Fibroblast of villous mesenchyme (primary cell): ENCODE results near the gene GPR62. TPM values are rescaled to one million over a fixed set of nuclear protein-coding genes. Genes with fewer than 3 reads are reported as not detected.

Experiments
- DNase-seq: peaks from one replicate; pipeline ENCODE4 v3.0.0-alpha.2; 2010; ENCODE audit warnings: low read depth
- H3K4me3 ChIP-seq: 2 replicates; pipeline ENCODE4 v1.5.1; 2011; ENCODE audit warnings: low read depth, mild to moderate bottlenecking, low read length
- CTCF ChIP-seq: IDR thresholded peaks from 2 replicates; pipeline ENCODE4 v1.5.1; 2012; ENCODE audit warnings: low read depth, mild to moderate bottlenecking, low read length; ENCODE audit not compliant: insufficient read depth
- total RNA-seq: library from RNA; depleted of rRNA; stranded (reverse); fragments of >200 nt; gene quantifications from 2 replicates; pipeline ENCODE4 v1.2.3, GENCODE V29; 2012

Gene GPR62
- total RNA-seq, 1 donor, result under 0.01 TPM

- peak overlapping the region; percentile 70 for H3K4me3 ChIP-seq
- no peak for DNase-seq
- no peak for TF ChIP-seq CTCF
These were observed 19.2 kb downstream of the GPR62 start for GRCh38 chr3:51974277-51974962.

- peak within 1 kb of the TSS; percentile 70 for H3K4me3 ChIP-seq
- TF ChIP-seq CTCF, result no peak
- DNase-seq, result peak; percentile 61
These were observed 20.0 kb downstream of the GPR62 start, which contains the start of gene ABHD14A for GRCh38 chr3:51974963-51975851. TSS of gene ABHD14A (plus strand) at chr3:51975064. CDS start at chr3:51975136, 72 bp downstream.

- peak overlapping the region; percentile 70 for H3K4me3 ChIP-seq
- DNase-seq, result peak; percentile 80
- TF ChIP-seq CTCF, result peak; percentile 17
These were observed 20.8 kb downstream of the GPR62 start for GRCh38 chr3:51975852-51976549.

- no peak for DNase-seq
- no peak for TF ChIP-seq CTCF
- no peak overlapping the region for H3K4me3 ChIP-seq
These were observed 22.4 kb downstream of the GPR62 start for GRCh38 chr3:51977446-51978142.

- no peak for DNase-seq
- TF ChIP-seq CTCF, result no peak
These were observed 22.9 kb downstream of the GPR62 start for GRCh38 chr3:51978143-51978502.

GRCh38 chr3:51980253-51980652 lies 25.1 kb downstream of the GPR62 start:
- no peak for TF ChIP-seq CTCF
- no peak overlapping the region for H3K4me3 ChIP-seq
- DNase-seq, result no peak

More at GRCh38 chr3:51978143-51978502, 22.9 kb downstream of the GPR62 start:
- no peak overlapping the region for H3K4me3 ChIP-seq
